Gastroesophageal sphincter (tissue), 3 donors: ENCODE results near the gene DUSP6.

Experiments used
- EP300 ChIP-seq: sonication (generic); formaldehyde crosslinking; IDR thresholded peaks from one replicate; pipeline ENCODE4 v1.6.1; 2017; ENCODE audit warnings: antibody characterized with exemption, mild to moderate bottlenecking
- POLR2A ChIP-seq, 2 donors: fragments of 450-650 bp; IDR thresholded peaks; one replicate each; pipeline ENCODE4 v1.6.1; 2017; ENCODE audit warnings: antibody characterized with exemption in 2 of 2, mild to moderate bottlenecking in 2 of 2, moderate library complexity in 1 of 2
- POLR2AphosphoS5 ChIP-seq: sonication (generic); formaldehyde crosslinking; IDR thresholded peaks from one replicate; pipeline ENCODE4 v1.6.1; 2017; ENCODE audit warnings: antibody characterized with exemption
- TF ChIP-seq, protein P1 (sequence below), 4 experiments: fragments of 200-600 bp in 2 of 4; fragments of 450-650 bp in 2 of 4; sonication (generic) in 1 of 4; IDR thresholded peaks; one replicate each; pipeline ENCODE4 v1.5.1; 2017 to 2019; ENCODE audit warnings: antibody characterized with exemption in 4 of 4, mild to moderate bottlenecking in 2 of 4, moderate library complexity in 2 of 4

DNA sequence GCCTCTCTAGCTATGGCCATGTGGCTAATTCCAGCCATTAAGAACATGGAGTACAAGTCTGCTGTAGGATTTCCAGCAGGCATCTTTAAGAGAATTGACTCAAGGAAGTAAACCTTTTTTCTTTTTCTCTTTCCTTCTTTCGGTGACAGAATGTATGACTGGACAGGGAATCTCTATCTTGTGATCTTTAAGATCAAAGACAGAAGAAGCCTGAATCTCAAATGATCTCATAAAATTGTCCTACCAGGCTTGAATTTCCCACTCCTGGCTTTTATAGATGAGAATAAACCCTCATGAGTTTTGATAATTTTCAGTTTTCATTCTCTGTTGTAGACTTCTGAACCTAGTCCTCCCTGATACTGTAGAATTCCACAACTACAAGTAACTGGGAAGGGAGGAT lies 11.4 kb downstream of the DUSP6 start:
- TF ChIP-seq, protein P1, sequence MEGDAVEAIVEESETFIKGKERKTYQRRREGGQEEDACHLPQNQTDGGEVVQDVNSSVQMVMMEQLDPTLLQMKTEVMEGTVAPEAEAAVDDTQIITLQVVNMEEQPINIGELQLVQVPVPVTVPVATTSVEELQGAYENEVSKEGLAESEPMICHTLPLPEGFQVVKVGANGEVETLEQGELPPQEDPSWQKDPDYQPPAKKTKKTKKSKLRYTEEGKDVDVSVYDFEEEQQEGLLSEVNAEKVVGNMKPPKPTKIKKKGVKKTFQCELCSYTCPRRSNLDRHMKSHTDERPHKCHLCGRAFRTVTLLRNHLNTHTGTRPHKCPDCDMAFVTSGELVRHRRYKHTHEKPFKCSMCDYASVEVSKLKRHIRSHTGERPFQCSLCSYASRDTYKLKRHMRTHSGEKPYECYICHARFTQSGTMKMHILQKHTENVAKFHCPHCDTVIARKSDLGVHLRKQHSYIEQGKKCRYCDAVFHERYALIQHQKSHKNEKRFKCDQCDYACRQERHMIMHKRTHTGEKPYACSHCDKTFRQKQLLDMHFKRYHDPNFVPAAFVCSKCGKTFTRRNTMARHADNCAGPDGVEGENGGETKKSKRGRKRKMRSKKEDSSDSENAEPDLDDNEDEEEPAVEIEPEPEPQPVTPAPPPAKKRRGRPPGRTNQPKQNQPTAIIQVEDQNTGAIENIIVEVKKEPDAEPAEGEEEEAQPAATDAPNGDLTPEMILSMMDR (IDR thresholded peaks at IDR 0.05) = no peak
- TF ChIP-seq POLR2AphosphoS5 (no peak), EP300 (no peak), POLR2A (IDR thresholded peaks at IDR 0.05) (no peak)
